GM23248 (cell line): ENCODE results near the gene AGTRAP. TPM values are rescaled to one million over a fixed set of nuclear protein-coding genes. Genes with fewer than 3 reads are reported as not detected.

ENCODE experiments used
- DNase-seq: peaks from one replicate; pipeline ENCODE4 v3.0.0-alpha.2; 2015
- H2AFZ ChIP-seq: fragments of 200-600 bp; sonication (generic); 2 replicates; pipeline ENCODE4 v1.6.1; 2016; ENCODE audit warnings: antibody characterized with exemption
- H3F3A ChIP-seq: fragments of 200-600 bp; sonication (generic); 2 replicates; pipeline ENCODE4 v1.6.1; 2016; ENCODE audit warnings: mild to moderate bottlenecking, antibody characterized with exemption, mixed run types; ENCODE audit not compliant: insufficient read depth
- H3K27ac ChIP-seq: fragments of 200-600 bp; sonication (generic); 2 replicates; pipeline ENCODE4 v1.5.1; 2016; ENCODE audit warnings: mild to moderate bottlenecking
- H3K27me3 ChIP-seq: fragments of 200-600 bp; sonication (generic); replicated peaks from 2 replicates; pipeline ENCODE4 v1.6.1; 2016; ENCODE audit warnings: mild to moderate bottlenecking; ENCODE audit not compliant: insufficient read depth
- H3K36me3 ChIP-seq: fragments of 200-600 bp; sonication (generic); 2 replicates; pipeline ENCODE4 v1.6.1; 2016; ENCODE audit warnings: low read depth, mild to moderate bottlenecking
- H3K4me1 ChIP-seq: fragments of 200-600 bp; sonication (generic); 2 replicates; pipeline ENCODE4 v1.6.1; 2016; ENCODE audit warnings: mild to moderate bottlenecking; ENCODE audit not compliant: insufficient read depth
- H3K4me2 ChIP-seq: fragments of 200-600 bp; sonication (generic); one replicate; pipeline ENCODE4 v1.6.1; 2016; ENCODE audit warnings: mild to moderate bottlenecking; ENCODE audit not compliant: unreplicated experiment
- H3K4me3 ChIP-seq: fragments of 200-600 bp; sonication (generic); 2 replicates; pipeline ENCODE4 v1.5.1; 2016; ENCODE audit warnings: mild to moderate bottlenecking
- H3K79me2 ChIP-seq: fragments of 200-600 bp; sonication (generic); 2 replicates; pipeline ENCODE4 v1.6.1; 2016; ENCODE audit warnings: mild to moderate bottlenecking; ENCODE audit not compliant: insufficient read depth
- H3K9ac ChIP-seq: fragments of 200-600 bp; sonication (generic); 2 replicates; pipeline ENCODE4 v1.6.1; 2016; ENCODE audit warnings: mild to moderate bottlenecking
- H3K9me2 ChIP-seq: fragments of 200-600 bp; sonication (generic); 2 replicates; pipeline ENCODE4 v1.6.1; 2016; ENCODE audit warnings: mixed run types, mild to moderate bottlenecking, moderate library complexity; ENCODE audit not compliant: insufficient read depth
- H3K9me3 ChIP-seq: fragments of 200-600 bp; sonication (generic); one replicate; pipeline ENCODE4 v1.6.1; 2017; ENCODE audit warnings: low read depth
- H4K20me1 ChIP-seq: fragments of 200-600 bp; sonication (generic); 2 replicates; pipeline ENCODE4 v1.6.0; 2016; ENCODE audit not compliant: insufficient read depth
- EZH2 ChIP-seq: fragments of 200-600 bp; sonication (generic); IDR thresholded peaks from 2 replicates; pipeline ENCODE4 v1.6.1; 2018; ENCODE audit warnings: antibody characterized with exemption, mild to moderate bottlenecking; ENCODE audit not compliant: insufficient read depth, poor library complexity, severe bottlenecking
- EZH2phosphoT487 ChIP-seq: fragments of 200-600 bp; sonication (generic); IDR thresholded peaks from 2 replicates; pipeline ENCODE4 v1.6.1; 2018; ENCODE audit warnings: antibody characterized with exemption, moderate library complexity, mild to moderate bottlenecking, low read depth; ENCODE audit not compliant: insufficient read depth
- WGBS, 2 experiments: methylation state at CpG; one replicate each; pipeline ENCODE4 v1.1.6; 2015 to 2017; ENCODE audit warnings: low lambda C conversion rate in 2 of 2, low coverage in 1 of 2; ENCODE audit errors: missing lambda C conversion rate in 2 of 2; 5-methylcytosine and 5-hydroxymethylcytosine counted together
- in situ Hi-C: fragments of 300-500 bp; cut with MboI; formaldehyde crosslinking; loops from 2 replicates; pipeline ENCODE4 v1.15.0; 2020
- polyA plus RNA-seq: library from polyadenylated mRNA; unstranded; fragments of >200 nt; fragmentation: Nextera tagmentation; extraction: Ambion mirVana; gene quantifications from 2 replicates; pipeline ENCODE4 v1.2.1, GENCODE V29; 2016
- total RNA-seq: library from RNA; depleted of rRNA; stranded (reverse); fragments of >200 nt; shearing (Covaris generic); gene quantifications from 2 replicates; pipeline ENCODE4 v1.2.3, GENCODE V29; 2014

Gene AGTRAP
- total and polyA plus RNA-seq, 2 experiments from 2014 or later, result 113 to 121 TPM

DNA sequence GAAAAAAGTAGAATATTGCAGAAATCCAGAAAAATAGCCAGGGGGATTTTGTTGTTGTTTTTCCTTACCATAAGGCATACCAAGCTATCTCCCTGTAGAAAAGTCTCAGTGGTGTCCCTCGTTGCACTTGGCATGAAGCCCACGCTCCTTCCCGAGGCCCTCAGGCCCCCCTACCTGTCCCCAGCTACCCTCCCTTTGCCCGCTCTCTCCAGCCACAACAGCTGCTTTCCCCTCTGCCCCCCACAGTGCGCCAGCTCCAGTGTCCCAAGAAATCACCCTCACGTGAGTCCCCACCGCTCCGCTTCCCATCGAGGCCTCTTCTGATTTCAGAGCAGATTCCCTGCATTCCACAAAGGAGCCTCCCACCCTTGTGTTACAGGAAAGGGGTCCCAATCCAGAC, 8.4 kb downstream of the AGTRAP start:
- no peak for DNase-seq
- no peak overlapping the region for H3K27ac ChIP-seq
- H3K4me1 ChIP-seq, result no peaks in the 10 kb centered on the region
- no peak for TF ChIP-seq EZH2phosphoT487
- no peak for TF ChIP-seq EZH2
- H4K20me1 ChIP-seq, result no peaks in the 10 kb centered on the region
- no peaks in the 10 kb centered on the region for H3K9me2 ChIP-seq
- H2AFZ ChIP-seq, result no peak overlapping the region
- no peaks in the 10 kb centered on the region for H3K9me3 ChIP-seq
- in situ Hi-C loops, result no loop called here
- WGBS, 2 experiments, result 80 to 83% methylated on average over 9 of the region's 9 CpGs
- no peaks in the 10 kb centered on the region for H3F3A ChIP-seq
- no peak overlapping the region for H3K4me3 ChIP-seq
- no peak overlapping the region for H3K4me2 ChIP-seq
- no peaks in the 10 kb centered on the region; the same call in 1 of the 2 replicates for H3K36me3 ChIP-seq
- H3K27me3 ChIP-seq, result no peaks in the 10 kb centered on the region
- no peak overlapping the region for H3K9ac ChIP-seq
- H3K79me2 ChIP-seq, result peaks cover 26% of the 10 kb centered on the region

DNA sequence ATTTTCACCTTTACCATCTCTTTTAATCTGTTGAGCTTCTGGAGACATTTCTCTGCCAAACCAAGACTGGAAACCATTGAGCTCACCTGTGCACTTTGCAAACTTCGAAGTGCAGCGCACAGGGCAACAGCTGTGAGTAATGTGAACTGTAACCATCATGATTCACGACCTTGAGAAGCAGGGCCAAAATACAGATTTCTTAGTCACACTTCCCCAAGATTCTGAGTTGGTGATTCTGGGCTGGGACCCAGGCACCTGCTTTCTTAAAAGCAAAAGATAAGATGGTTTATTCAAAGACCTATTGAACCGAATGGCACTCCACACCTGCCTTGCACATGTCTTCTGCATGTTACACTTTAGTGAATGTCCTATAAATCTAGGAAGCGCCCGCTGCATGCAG, 10.2 kb downstream of the AGTRAP start:
- Histone ChIP-seq H3K4me3 (no peak overlapping the region), H3K27ac (no peak overlapping the region), H3K9ac (no peak overlapping the region), H3K36me3 (no peaks in the 10 kb centered on the region; the same call in 1 of the 2 replicates), H3F3A (no peaks in the 10 kb centered on the region), H3K4me2 (no peak overlapping the region), H3K79me2 (0 out of 2 replicates have a peak, but pooled peaks cover 12% of the 10 kb centered on the region), H4K20me1 (no peaks in the 10 kb centered on the region), H3K9me3 (no peaks in the 10 kb centered on the region), H3K4me1 (no peaks in the 10 kb centered on the region), H3K9me2 (no peaks in the 10 kb centered on the region), H3K27me3 (no peaks in the 10 kb centered on the region), H2AFZ (no peak overlapping the region)
- in situ Hi-C loops, result no loop called here
- TF ChIP-seq EZH2phosphoT487 (no peak), EZH2 (no peak)
- 61 to 66% methylated on average over 6 of the region's 6 CpGs for WGBS, 2 experiments
- DNase-seq, result peak; percentile 58

DNA sequence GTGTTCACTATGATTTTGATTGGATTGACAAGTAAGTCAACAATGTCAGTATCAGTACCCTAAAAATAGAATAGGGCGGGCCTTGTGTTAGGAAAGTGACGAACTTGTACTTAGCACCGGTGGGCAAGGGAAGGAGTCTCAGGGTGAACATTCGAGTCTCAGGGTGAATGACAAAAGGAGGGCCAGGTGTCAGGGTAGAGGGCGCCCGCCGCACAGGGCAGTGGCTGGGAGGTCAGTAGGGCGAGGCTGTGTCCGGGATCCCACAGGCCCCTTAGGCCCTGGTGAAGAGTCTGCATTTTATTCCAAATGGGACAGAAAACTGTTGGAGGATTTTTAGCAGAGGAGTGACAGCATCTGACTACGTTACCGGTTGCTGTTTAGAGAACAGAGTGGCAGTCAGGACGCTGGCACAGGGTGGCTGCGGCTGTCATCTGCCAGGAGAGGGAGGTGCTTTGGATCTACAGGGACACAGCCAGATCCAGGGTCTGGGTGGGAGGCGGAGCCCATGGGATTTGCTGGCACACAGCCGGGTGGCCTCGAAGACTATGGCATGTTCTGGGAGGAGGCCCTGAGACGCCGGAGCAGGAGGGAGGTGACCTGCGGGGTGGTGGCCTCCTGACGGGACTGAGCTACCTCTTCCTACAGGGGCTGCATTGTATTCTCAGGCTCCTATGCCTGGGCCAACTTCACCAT, 11.0 kb downstream of the AGTRAP start:
- in situ Hi-C loops, result no loop called here
- H3F3A ChIP-seq, result no peaks in the 10 kb centered on the region
- H2AFZ ChIP-seq, result no peak overlapping the region
- no peak overlapping the region for H3K27ac ChIP-seq
- H3K4me2 ChIP-seq, result no peak overlapping the region
- H3K36me3 ChIP-seq, result no peaks in the 10 kb centered on the region; the same call in 1 of the 2 replicates
- H3K27me3 ChIP-seq, result no peaks in the 10 kb centered on the region
- no peaks in the 10 kb centered on the region for H4K20me1 ChIP-seq
- no peak overlapping the region for H3K9ac ChIP-seq
- no peaks in the 10 kb centered on the region for H3K4me1 ChIP-seq
- H3K9me2 ChIP-seq, result no peaks in the 10 kb centered on the region
- 0 out of 2 replicates have a peak, but pooled peaks cover 6% of the 10 kb centered on the region for H3K79me2 ChIP-seq
- TF ChIP-seq EZH2, result no peak
- no peak for TF ChIP-seq EZH2phosphoT487
- no peak overlapping the region for H3K4me3 ChIP-seq
- DNase-seq, result no peak
- 72 to 77% methylated on average over 18 to 20 of the region's 20 CpGs for WGBS, 2 experiments
- H3K9me3 ChIP-seq, result no peaks in the 10 kb centered on the region

DNA sequence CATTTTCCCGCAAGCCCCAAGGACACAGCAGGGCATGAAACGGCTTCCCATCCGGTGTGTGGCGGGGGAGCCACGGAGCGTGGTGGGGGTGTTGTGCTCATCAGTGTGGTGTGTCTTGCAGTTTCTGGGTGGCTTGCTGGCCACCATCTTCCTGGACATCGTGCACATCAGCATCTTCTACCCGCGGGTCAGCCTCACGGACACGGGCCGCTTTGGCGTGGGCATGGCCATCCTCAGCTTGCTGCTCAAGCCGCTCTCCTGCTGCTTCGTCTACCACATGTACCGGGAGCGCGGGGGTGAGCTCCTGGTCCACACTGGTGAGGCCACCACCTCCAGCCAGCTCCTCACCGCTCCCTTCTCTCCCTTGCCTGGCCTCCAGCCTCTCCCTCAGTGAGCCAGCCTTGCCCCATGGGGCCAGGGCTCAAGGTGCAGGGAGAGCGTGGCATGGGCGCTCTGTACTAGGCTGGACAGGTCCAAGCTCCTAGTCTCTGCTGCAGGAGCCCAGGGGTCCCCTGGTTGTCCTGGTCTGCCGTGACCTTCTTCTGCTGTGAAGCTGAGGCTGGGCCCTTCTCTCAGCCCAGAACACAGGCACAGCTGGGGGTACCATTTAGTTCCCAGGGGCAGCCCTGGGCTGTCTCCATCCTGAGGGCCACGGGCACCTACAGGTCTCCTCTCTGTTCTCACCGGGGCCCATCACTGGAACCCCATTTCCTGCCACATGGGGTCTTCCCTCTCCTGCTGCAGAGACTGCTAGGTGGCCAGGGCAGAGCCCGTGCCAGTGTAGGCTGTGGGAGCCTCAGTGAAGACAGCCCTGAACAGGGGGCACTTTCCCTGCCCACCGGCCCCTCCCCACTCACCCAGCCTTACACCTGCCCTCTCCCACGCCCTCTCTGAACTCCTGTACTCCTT, 12.6 kb downstream of the AGTRAP start:
- WGBS, 2 experiments, result 92 to 95% methylated on average over 23 to 27 of the region's 27 CpGs
- H3K79me2 ChIP-seq, result no peaks in the 10 kb centered on the region
- no peak overlapping the region for H3K4me2 ChIP-seq
- no peaks in the 10 kb centered on the region; the same call in 1 of the 2 replicates for H3K36me3 ChIP-seq
- no peaks in the 10 kb centered on the region for H3F3A ChIP-seq
- no peaks in the 10 kb centered on the region for H4K20me1 ChIP-seq
- no peaks in the 10 kb centered on the region for H3K4me1 ChIP-seq
- no peak overlapping the region for H3K4me3 ChIP-seq
- H3K9me2 ChIP-seq, result no peaks in the 10 kb centered on the region
- TF ChIP-seq EZH2 (no peak), EZH2phosphoT487 (no peak)
- no peak for DNase-seq
- no peak overlapping the region for H3K9ac ChIP-seq
- H3K9me3 ChIP-seq, result no peaks in the 10 kb centered on the region
- in situ Hi-C loops, result no loop called here
- no peak overlapping the region for H3K27ac ChIP-seq
- H2AFZ ChIP-seq, result no peak overlapping the region
- H3K27me3 ChIP-seq, result no peaks in the 10 kb centered on the region
